K562 (cell line): Measurements from ENCODE around the gene CDKN2B-AS1. TPM values are rescaled to one million over a fixed set of nuclear protein-coding genes. Genes with fewer than 3 reads are reported as not detected.

Experiments used
- ATAC-seq: fragments of 200-7000 bp; cut with Tn5 transposase; 3 replicates; pipeline ENCODE4 v1.9.1; 2020; ENCODE audit warnings: moderate library complexity
- BruUV-seq: library from RNA; stranded (reverse); fragments of 400-500 nt; replicated peaks from 2 replicates; lab custom pipeline; 2021; lab: Mats Ljungman, UMichigan
- CTCF ChIA-PET: fragments of 300-600 bp; formaldehyde crosslinking; extraction: SDS; loops from one replicate; lab custom pipeline; 2021; ENCODE audit warnings: low intra/inter-chr PET ratio; lab: Yijun Ruan, JAX
- POLR2A ChIA-PET: fragments of 300-600, 350-650 bp; sonication (Branson Sonifier 250); formaldehyde crosslinking; extraction: SDS; loops from one replicate; lab custom pipeline; 2021; ENCODE audit warnings: antibody characterized with exemption, inconsistent platforms; lab: Yijun Ruan, JAX
- DNase-seq, 4 experiments: peaks; one replicate each; pipeline versions ENCODE4 v3.0.0 to v3.0.0-alpha.2; 2011 to 2018; ENCODE audit warnings: low spot score in 3 of 4, mixed read lengths in 3 of 4; ENCODE audit errors: extremely low read depth in 1 of 4
- FAIRE-seq: peaks from 2 replicates; lab custom pipeline; 2011; peaks lifted over from hg19 to GRCh38; lab: Jason Lieb, UNC
- H2AFZ ChIP-seq: 2 replicates; pipeline ENCODE4 v1.6.0; 2011; ENCODE audit warnings: low read depth, low read length, control low read depth, inconsistent platforms
- H3K27ac ChIP-seq: fragments of 200-600 bp; 3 replicates; pipeline ENCODE4 v1.8.0; 2011; ENCODE audit warnings: low read depth, mild to moderate bottlenecking, control low read depth, inconsistent platforms, low read length, moderate library complexity, mixed read lengths; ENCODE audit errors: extremely low read depth
- H3K27me3 ChIP-seq, 2 experiments: fragments of 300-600 bp in 1 of 2; 2 replicates in 1 of 2; 3 replicates in 1 of 2; pipeline versions ENCODE4 v1.6.0 to v1.8.0; 2011; ENCODE audit warnings: inconsistent platforms in 2 of 2, low read length in 2 of 2, mild to moderate bottlenecking in 1 of 2, mixed read lengths in 1 of 2, moderate library complexity in 1 of 2; ENCODE audit not compliant: control insufficient read depth in 2 of 2, insufficient read depth in 2 of 2
- H3K36me3 ChIP-seq: fragments of 300-600 bp; 3 replicates; pipeline ENCODE4 v1.8.0; 2011; ENCODE audit warnings: mild to moderate bottlenecking, low read length, inconsistent platforms; ENCODE audit not compliant: control insufficient read depth, insufficient read depth
- H3K4me1 ChIP-seq, 2 experiments: fragments of 200-600 bp in 1 of 2; replicated peaks in 1 of 2; 2 replicates in 1 of 2; 3 replicates in 1 of 2; pipeline versions ENCODE4 v1.5.1 to v1.8.0; 2011; ENCODE audit warnings: inconsistent platforms in 2 of 2, low read length in 2 of 2, mild to moderate bottlenecking in 1 of 2, mixed read lengths in 1 of 2, moderate library complexity in 1 of 2; ENCODE audit not compliant: control insufficient read depth in 2 of 2, insufficient read depth in 2 of 2
- H3K4me2 ChIP-seq: 2 replicates; pipeline ENCODE4 v1.6.1; 2011; ENCODE audit warnings: low read length, control low read depth, inconsistent platforms, mixed read lengths; ENCODE audit not compliant: insufficient read depth
- H3K4me3 ChIP-seq: fragments of 200-600 bp; sonication (generic), shearing (Covaris generic); 2 replicates; pipeline ENCODE4 v1.5.1; 2016; ENCODE audit warnings: control low read depth, inconsistent platforms
- H3K79me2 ChIP-seq: fragments of 200-600 bp; 3 replicates; pipeline ENCODE4 v1.8.0; 2011; ENCODE audit warnings: low read length, inconsistent platforms; ENCODE audit not compliant: control insufficient read depth, insufficient read depth
- H3K9ac ChIP-seq, 2 experiments: 2 replicates each; pipeline versions ENCODE4 v1.6.0 to v1.6.1; 2011; ENCODE audit warnings: low read depth in 2 of 2, low read length in 2 of 2, control low read depth in 1 of 2, inconsistent platforms in 1 of 2, mild to moderate bottlenecking in 1 of 2, mixed read lengths in 1 of 2; ENCODE audit not compliant: insufficient read depth in 1 of 2
- H3K9me1 ChIP-seq: one replicate; pipeline ENCODE4 v1.6.0; 2011; ENCODE audit warnings: inconsistent platforms, mild to moderate bottlenecking, low read length, moderate library complexity; ENCODE audit not compliant: control insufficient read depth, insufficient read depth
- H3K9me3 ChIP-seq: replicated peaks from 2 replicates; pipeline ENCODE4 v1.5.1; 2011; ENCODE audit warnings: low read depth, low read length, inconsistent platforms; ENCODE audit not compliant: control insufficient read depth, insufficient read depth
- H4K20me1 ChIP-seq: replicated peaks from 2 replicates; pipeline ENCODE4 v1.6.1; 2011; ENCODE audit warnings: low read length, inconsistent platforms, mixed read lengths; ENCODE audit not compliant: control insufficient read depth, insufficient read depth
- BCL6 ChIP-seq: fragments of 250-450 bp; sonication (Bioruptor Pico); IDR thresholded peaks from 2 replicates; pipeline ENCODE4 v1.4.0; 2020
- CEBPG ChIP-seq, 3 experiments: fragments of 200-800 bp in 1 of 3; sonication (Bioruptor generic) in 1 of 3; sonication (generic) in 1 of 3; formaldehyde crosslinking in 1 of 3; IDR thresholded peaks in 2 of 3; conservative IDR thresholded peaks in 1 of 3; 2 replicates each; pipeline versions ENCODE4 v1.6.1 to v1.8.0; 2016 to 2022; ENCODE audit warnings: missing compliant biosample characterization in 2 of 3, missing genetic modification characterization in 2 of 3, mild to moderate bottlenecking in 1 of 3, missing genetic modification reagents in 1 of 3
- ELF4 ChIP-seq: fragments of 450-650 bp; formaldehyde crosslinking; IDR thresholded peaks from 2 replicates; pipeline ENCODE4 v1.4.0; 2022; ENCODE audit warnings: missing genetic modification characterization
- ERF ChIP-seq: fragments of 450-650 bp; formaldehyde crosslinking; IDR thresholded peaks from 2 replicates; pipeline ENCODE4 v1.4.0; 2020; ENCODE audit warnings: mild to moderate bottlenecking, mixed read lengths
- KAT8 ChIP-seq: fragments of 450-650 bp; IDR thresholded peaks from 2 replicates; pipeline ENCODE4 v1.6.1; 2016; ENCODE audit warnings: low read depth, mild to moderate bottlenecking
- L3MBTL2 ChIP-seq: fragments of 450-650 bp; IDR thresholded peaks from 2 replicates; pipeline ENCODE4 v1.6.1; 2016; ENCODE audit warnings: mild to moderate bottlenecking, moderate library complexity
- MTA3 ChIP-seq: fragments of 450-650 bp; formaldehyde crosslinking; IDR thresholded peaks from 2 replicates; pipeline ENCODE4 v1.6.1; 2017; ENCODE audit warnings: mild to moderate bottlenecking, borderline replicate concordance
- RB1 ChIP-seq: fragments of 450-650 bp; IDR thresholded peaks from 2 replicates; pipeline ENCODE4 v1.6.1; 2017; ENCODE audit warnings: low read depth, mild to moderate bottlenecking
- SREBF2 ChIP-seq: sonication (generic); formaldehyde crosslinking; IDR thresholded peaks from 2 replicates; pipeline ENCODE4 v1.4.0; 2020; ENCODE audit warnings: mild to moderate bottlenecking, missing genetic modification reagents
- WGBS: fragments of 100-300 bp; shearing (Covaris generic); methylation state at CpG from one replicate; pipeline ENCODE4 v1.1.6; 2016; ENCODE audit warnings: low coverage, mixed read lengths; ENCODE audit not compliant: insufficient coverage; ENCODE audit errors: missing lambda C conversion rate; 5-methylcytosine and 5-hydroxymethylcytosine counted together
- in situ Hi-C: fragments of 300-500 bp; cut with MboI; formaldehyde crosslinking; loops from 4 replicates; pipeline ENCODE4 v1.15.0; 2018; ENCODE audit warnings: inconsistent platforms, mixed read lengths
- intact Hi-C: fragments of 100-400 bp; cut with micrococcal nuclease; formaldehyde crosslinking; loops from 2 replicates; pipeline ENCODE4 v1.14.2; 2022
- polyA plus RNA-seq, 8 experiments: library from polyadenylated mRNA; depleted of rRNA in 4 of 8; stranded (reverse) in 5 of 8; unstranded in 3 of 8; fragments of >200 nt; fragmentation: Nextera tagmentation in 2 of 8; fragmentation: Illumina TruSeq in 1 of 8; extraction: Ambion mirVana in 2 of 8; extraction: Trizol in 1 of 8; gene quantifications; 2 replicates each; pipeline versions ENCODE4 v1.2.1 to v1.2.3, GENCODE V29; 2011 to 2014; ENCODE audit warnings: inconsistent platforms in 1 of 8, missing spikeins in 1 of 8
- total RNA-seq, 7 experiments: library from RNA; depleted of rRNA in 6 of 7; stranded (reverse); fragments of >200 nt in 6 of 7; fragmentation: Illumina TruSeq in 2 of 7; extraction: Trizol in 2 of 7; gene quantifications; 2 replicates each; pipeline versions ENCODE4 v1.2.1 to v1.2.3, GENCODE V29; 2011 to 2021; ENCODE audit warnings: low replicate concordance in 1 of 7
- TF ChIP-seq, protein P1 (sequence below): sonication (generic); formaldehyde crosslinking; IDR thresholded peaks from 2 replicates; pipeline ENCODE4 v1.9.0; 2022; ENCODE audit warnings: mild to moderate bottlenecking, missing genetic modification reagents

The CDKN2B-AS1 gene
- total and polyA plus RNA-seq, 9 of the 15 experiments (the other 6 are each of a cell fraction or from before 2014, with no cell fraction given), result not detected

DNA sequence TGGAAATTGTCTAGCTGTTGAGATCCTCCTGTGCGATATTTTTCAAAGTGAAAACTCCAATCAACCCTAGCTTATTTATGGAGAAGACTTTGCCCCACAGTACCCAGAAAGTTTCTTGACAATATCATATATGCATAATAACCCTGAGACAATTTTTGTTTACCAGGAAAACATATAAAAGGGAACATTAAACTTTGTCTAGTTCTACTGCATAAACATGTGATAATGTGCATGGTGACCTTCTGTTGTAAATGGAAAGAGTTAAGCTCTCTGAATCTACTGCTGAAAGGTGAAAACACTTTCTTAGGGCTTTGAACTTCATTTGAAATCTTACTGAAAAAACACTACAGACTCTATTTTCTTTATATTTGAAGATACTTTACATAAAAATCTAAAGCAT lies 46.8 kb downstream of the CDKN2B-AS1 start:
- no peak overlapping the region for H3K4me3 ChIP-seq
- H3K79me2 ChIP-seq, result no peaks in the 10 kb centered on the region
- H3K36me3 ChIP-seq, result no peaks in the 10 kb centered on the region
- ChIA-PET POLR2A (no interaction called here), CTCF (no interaction called here)
- H3K27me3 ChIP-seq, result no peaks in the 10 kb centered on the region
- ATAC-seq, result no peak
- intact Hi-C loops, result no loop called here
- no peak overlapping the region for H2AFZ ChIP-seq
- no peak overlapping the region for H3K27ac ChIP-seq
- no peaks in the 10 kb centered on the region for H3K9me3 ChIP-seq
- no peaks in the 10 kb centered on the region for H4K20me1 ChIP-seq
- no CpG with 5 or more reads among the region's 1 CpG for WGBS
- DNase-seq, result no peak
- no peaks in the 10 kb centered on the region for H3K4me1 ChIP-seq
- BruUV-seq, result no TSS peak
- H3K9ac ChIP-seq, result no peak overlapping the region
- no peak for FAIRE-seq
- H3K9me1 ChIP-seq, result no peaks in the 10 kb centered on the region
- H3K4me2 ChIP-seq, result no peak overlapping the region
- TF ChIP-seq L3MBTL2 (no peak), CEBPG (CRISPR knock-in tag; IDR thresholded peaks at IDR 0.05) (no peak), CEBPG (tag; conservative IDR thresholded peaks at IDR 0.05 in 1 of 2, IDR thresholded peaks at IDR 0.05 in 1 of 2) (no peak), ELF4 (CRISPR knock-in tag) (no peak), ERF (CRISPR knock-in tag) (no peak), BCL6 (no peak), SREBF2 (no peak), KAT8 (no peak), MTA3 (no peak), RB1 (no peak)
- TF ChIP-seq, protein P1, sequence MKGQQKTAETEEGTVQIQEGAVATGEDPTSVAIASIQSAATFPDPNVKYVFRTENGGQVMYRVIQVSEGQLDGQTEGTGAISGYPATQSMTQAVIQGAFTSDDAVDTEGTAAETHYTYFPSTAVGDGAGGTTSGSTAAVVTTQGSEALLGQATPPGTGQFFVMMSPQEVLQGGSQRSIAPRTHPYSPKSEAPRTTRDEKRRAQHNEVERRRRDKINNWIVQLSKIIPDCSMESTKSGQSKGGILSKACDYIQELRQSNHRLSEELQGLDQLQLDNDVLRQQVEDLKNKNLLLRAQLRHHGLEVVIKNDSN (CRISPR knock-in tag), result no peak
- TF ChIP-seq, all 486 proteins: peak for 0
- in situ Hi-C loops, result no loop called here
